HG02981 (cell line): ENCODE data around the gene TUBG1.
"Not testable (repeated sequence)": the region's sequence is repeated elsewhere in the genome, so short reads cannot be mapped to it uniquely, and the experiment has no call there.

Experiments used
- ATAC-seq: cut with Tn5 transposase; IDR thresholded peaks from one replicate; pipeline ENCODE4 v1.9.1; 2021; ENCODE audit warnings: mild to moderate bottlenecking, moderate library complexity; ENCODE audit not compliant: unreplicated experiment

TUBG1 gene

GRCh38 chr17:42578282-42578869 is 31.1 kb upstream of the TUBG1 start:
- peak; percentile 63 for ATAC-seq

DNA sequence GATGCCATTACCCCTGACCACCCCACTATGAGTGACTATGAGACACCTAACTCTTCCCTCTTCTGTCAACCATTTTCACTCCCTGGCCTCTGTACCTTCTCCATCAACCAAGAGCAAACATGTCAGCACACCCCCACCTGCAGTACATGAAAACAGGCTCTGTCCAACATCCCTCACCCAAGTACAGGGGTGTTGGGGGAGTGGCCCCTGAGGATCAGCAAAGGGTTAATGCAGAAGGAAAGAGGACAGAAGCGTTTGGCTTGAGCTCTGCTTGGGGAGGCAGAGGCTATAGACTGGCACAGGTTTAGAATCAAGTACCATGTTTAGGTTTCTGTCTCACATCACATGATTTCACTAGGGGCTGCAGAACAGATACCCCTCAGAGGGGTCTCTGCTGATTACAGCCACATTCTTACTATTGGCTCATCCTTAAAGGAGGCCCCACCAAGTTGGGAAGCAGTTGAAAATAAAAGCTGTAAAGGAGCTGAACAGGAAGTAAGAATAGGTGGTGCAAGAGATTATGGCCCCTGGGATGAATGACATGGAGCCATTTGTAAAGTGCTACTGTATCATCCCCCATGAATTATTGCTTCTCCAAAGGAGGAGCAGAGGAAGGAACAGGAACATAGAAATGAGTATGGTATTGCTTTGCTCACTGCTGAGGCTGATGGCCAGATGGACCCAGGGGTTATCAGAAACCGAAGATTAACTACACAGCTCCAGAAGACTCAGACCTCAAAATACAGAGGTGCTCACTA is 29.5 kb upstream of the TUBG1 start:
- no peak for ATAC-seq

DNA sequence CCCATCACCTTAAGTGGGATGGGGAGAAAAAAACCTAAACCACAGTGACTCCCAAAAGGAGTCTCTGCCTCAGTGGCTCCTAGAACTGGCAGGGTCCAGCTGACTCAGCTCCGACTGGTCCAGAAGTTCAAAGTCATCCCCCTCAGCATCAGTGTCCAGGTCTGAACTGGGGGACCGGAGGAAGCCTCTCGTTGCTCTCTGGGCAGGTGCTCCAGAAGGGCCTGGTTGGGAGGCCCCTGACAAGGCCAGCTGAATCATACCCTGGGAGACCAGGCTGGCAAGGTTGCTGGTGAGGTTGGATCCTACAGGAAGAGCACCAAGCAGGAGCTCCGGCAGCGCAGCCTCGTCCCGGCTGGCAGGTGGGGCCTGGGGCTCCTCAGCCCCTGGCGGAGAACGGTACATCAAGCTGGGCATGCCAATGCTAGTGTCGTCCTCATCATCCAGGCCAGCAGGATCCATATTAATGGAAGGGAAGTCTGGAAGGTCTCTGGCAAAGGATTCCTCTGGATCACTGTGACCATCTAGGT is 27.7 kb upstream of the TUBG1 start:
- ATAC-seq, result no peak

DNA sequence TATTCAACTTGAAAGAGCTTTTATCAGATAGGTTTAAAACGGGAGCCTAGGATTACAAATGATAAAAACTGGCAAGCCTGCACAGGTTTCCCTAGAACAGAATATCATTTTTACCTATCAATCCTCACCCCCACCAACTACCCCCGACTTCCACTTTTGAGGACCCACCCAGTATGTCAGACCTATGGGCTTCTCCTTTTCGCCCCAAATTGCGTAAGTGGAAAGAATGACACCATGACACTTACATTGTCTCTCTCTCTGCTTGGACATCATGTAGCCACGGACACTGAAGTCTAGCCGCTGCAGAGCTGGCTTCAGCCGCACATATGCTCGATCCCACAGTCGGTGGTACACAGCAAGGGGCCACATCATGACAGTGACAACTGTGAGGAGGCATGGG is 24.6 kb upstream of the TUBG1 start:
- ATAC-seq, result no peak

DNA sequence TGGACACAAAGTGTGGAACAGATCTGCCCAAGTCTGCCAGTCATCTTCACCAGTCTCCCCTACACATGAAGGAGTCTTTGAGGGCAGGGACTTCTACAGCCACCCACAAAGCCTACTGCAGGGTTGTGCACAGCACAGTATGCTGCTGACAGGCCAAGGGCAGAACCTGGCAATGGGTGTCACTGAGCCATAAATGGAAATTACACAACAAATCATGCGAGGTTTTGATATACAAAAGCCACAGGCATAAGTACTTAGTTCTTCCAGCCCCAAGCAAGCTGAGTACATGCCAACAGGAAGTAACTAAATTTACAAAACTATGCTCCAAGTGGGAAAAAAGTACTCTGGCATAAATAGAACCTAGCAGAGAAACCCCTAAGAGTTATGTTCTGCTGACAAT is 24.1 kb upstream of the TUBG1 start:
- no peak for ATAC-seq

DNA sequence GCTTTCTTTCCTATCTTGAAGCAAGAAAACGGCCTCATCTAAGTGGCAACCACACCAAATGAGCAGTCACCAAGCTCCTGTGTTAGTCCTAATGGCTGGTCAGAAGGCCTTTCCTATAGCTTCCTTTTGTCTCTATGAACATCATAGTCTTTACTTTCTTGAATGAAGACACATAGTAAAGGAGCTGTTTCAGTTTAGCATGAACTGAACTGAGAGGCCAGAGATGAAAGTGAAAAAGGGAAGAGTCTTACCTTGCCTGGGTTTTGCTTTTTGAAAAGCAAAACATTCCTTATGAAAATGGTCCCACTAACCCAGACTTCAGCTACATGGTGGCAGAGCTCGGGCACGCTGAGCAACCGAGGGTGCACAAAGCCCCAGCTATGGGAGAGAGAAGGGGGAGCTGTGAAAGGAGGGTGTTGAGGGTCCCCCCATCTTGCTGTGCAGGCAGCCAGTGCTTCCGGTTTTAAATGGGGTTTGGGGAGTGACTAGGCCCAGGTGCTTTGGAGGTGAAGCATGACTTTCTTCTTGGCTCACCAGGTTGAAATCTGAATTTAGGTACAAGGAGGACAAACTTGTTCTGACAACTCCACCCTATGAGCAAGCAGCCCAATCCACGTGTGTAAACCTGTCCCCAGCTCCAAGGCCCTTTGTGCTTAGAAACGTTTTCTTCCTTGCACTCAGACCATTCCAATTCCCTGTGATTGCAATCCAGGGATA is 22.8 kb upstream of the TUBG1 start:
- no peak for ATAC-seq

- ATAC-seq, result no peak
These were observed 18.6 kb upstream of the TUBG1 start for GRCh38 chr17:42590886-42591285.

DNA sequence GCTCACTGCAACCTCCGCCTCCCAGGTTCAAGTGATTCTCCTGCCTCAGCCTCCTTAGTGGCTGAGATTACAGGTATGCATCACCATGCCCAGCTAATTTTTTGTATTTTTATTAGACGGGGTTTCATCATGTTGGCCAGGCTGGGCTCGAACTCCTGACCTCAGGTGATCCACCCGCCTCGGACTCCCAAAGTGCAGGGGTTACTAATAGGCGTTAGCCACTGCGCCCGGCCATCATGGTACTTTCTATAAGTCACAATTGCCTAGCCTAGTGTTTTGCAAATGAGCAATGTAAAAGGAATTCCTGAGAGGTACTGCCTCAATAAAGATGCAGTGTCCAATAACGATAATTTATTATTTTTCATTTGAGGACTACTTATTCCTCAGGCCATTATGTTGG is 18.1 kb upstream of the TUBG1 start:
- no peak for ATAC-seq

DNA sequence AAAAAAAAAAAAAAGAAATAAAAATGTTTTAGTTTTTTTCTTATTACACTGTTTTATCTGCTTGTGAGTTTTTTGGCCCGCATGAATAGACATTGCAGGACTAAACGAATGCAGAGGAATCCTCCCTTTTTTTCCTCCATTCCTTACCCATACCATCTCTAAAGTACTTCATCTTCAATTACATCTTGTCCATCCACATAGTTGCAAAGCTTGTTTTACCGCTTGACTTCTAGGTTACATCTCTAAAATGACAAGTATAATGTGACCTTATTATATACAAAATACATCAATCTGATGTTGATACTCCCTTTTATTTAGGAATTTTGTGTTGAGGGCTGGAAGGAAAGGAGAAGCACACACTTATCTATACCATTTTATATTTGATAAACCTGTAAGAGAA is 13.1 kb upstream of the TUBG1 start:
- no peak for ATAC-seq

DNA sequence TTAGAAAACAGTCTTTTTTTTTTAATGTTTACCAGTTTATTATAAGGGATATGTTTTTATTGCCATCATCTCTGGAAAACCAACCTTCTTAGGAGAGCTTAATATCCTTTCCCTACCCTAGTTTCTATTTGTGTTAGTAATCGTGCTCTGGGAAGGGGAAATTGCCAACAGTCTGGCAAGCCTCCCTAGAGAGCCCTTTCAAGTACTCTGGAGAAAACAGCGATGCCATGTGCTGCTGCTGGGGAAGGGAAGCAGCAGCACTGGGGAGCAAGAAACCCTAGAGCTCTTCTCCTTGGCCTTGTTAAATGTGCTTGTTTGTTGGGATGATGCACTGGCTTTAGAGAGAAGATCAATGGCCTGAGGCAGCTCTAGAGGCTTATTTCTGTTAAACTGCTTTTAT is 10.6 kb upstream of the TUBG1 start:
- no peak for ATAC-seq

DNA sequence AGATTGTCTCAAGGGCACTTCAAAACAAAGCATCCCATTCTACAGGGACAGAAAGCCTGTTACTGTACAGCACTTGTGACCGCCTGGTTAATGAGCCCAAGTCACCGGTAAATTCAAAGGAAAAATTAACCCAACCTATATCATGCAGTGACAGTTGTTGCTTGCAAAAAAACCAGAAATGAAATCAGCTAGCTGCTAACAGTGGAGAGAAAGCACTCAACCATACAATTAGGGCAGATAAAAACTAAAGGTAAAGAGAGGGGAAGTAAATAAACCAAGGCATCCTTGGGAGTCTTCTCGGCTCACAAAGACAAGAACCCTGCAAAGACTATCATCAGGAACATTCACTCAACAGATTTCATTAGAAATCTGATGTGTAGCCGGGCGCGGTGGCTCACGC is 6.2 kb upstream of the TUBG1 start:
- no peak for ATAC-seq

GRCh38 chr17:42607769-42608168 is 1.7 kb upstream of the TUBG1 start:
- ATAC-seq, result no peak

- peak; percentile 29 for ATAC-seq
These were observed 940 bp upstream of the TUBG1 start for GRCh38 chr17:42608305-42609181.

DNA sequence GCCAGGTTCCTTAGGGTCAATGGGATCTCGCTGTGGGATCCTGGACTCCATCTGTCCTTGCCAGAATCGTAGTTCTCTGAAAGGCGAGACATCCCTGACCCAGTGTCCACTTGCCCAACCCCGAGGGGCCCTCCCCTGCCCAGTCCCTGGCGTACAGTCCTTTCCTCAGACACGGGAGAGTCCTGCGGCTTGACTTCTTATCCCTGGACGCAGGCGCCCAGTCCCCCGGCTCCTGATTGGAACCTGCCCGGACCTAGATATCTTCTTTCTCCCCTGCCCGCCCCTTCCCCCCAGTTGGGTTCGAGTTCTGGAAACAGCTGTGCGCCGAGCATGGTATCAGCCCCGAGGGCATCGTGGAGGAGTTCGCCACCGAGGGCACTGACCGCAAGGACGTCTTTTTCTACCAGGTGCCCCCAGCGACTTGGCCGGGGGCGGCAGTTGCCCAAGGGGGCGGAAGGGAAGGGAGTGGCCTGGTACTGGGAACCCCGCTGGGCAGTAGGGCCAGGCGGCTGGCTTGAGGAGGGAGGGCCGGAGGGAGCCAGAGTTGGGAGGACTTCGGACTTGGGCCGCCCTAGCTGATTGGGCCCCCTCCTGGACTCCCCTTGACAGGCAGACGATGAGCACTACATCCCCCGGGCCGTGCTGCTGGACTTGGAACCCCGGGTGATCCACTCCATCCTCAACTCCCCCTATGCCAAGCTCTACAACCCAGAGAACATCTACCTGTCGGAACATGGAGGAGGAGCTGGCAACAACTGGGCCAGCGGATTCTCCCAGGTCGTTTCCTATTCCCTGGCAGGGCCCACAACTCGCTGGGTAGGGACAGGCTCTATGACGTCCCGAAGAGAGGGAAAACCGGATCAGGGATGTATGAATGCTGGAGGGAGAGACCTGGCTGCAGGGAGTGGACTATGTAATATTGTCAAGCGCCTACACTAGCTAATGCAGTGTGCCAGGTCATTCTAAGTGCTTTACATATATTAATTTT is 625 bp downstream of the TUBG1 start:
- peak; percentile 5 for ATAC-seq

DNA sequence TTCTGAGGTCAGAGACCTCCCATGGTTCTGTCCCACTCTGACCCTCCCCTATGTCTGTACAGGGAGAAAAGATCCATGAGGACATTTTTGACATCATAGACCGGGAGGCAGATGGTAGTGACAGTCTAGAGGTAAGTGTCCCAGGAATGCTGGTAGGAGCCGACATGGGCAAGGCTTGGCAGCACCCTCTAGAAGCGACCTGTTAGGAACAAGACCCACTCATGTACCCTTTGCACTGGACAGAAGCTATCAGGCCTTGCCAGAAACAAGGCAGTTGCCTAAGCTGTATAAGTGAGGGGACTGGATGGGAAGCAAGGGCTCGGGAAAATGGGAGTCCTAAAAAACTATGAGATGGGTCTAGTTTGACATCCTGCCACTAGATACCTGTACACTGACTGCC is 2.5 kb downstream of the TUBG1 start:
- no peak for ATAC-seq

GRCh38 chr17:42613699-42614295 is 4.3 kb downstream of the TUBG1 start:
- no peak for ATAC-seq

- peak; percentile 17 for ATAC-seq
These were observed 8.5 kb downstream of the TUBG1 start for GRCh38 chr17:42617956-42618431.

- ATAC-seq, result peak; percentile 69
These were observed 9.1 kb downstream of the TUBG1 start for GRCh38 chr17:42618442-42619150.

DNA sequence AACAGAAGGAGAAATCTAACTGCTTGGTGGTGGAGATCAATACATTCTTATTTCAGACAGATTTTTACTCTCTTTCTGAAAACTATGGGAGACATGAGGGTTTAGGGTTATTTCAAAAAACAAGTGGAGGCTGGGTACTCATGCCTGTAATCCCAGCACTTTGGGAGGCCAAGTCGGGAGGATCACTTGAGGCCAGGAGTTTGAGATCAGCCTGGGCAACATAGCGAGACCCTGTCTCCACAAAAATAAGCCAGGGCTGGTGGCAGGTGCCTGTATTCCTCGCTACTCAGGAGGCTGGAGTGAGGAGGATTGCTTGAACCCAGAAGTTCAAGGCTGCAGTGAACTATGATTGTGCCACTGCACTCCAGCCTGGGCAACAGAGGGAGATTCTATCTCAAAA is 12.5 kb downstream of the TUBG1 start:
- not testable (repeated sequence) for ATAC-seq
